ENCODE data around the gene AUNIP.
A peak's percentile ranks its signal among the peaks of the same experiment; 100 is the strongest.

Gene AUNIP

GRCh38 chr1:25807480-25808390 lies 51.5 kb downstream of the AUNIP start:
- no peak for DNase-seq

- no peak for DNase-seq
Measured at GRCh38 chr1:25806418-25806817, 52.8 kb downstream of the AUNIP start.

- DNase-seq = no peak
Measured at GRCh38 chr1:25805863-25806225, 53.4 kb downstream of the AUNIP start.

- no peak for DNase-seq
Measured at GRCh38 chr1:25804964-25805862, 54.0 kb downstream of the AUNIP start.

GRCh38 chr1:25804244-25804963 lies 54.9 kb downstream of the AUNIP start:
- no peak for DNase-seq

- DNase-seq = no peak
Measured at GRCh38 chr1:25803368-25803767, 55.9 kb downstream of the AUNIP start.

GRCh38 chr1:25802915-25803314 lies 56.3 kb downstream of the AUNIP start:
- no peak for DNase-seq

- no peak for DNase-seq
Measured at GRCh38 chr1:25800703-25801377, 58.4 kb downstream of the AUNIP start.

GRCh38 chr1:25799935-25800702 lies 59.1 kb downstream of the AUNIP start, which contains the start of gene SELENON:
Gene SELENON, plus strand, starts transcription at chr1:25800193. Its CDS starts 38 bp downstream, at chr1:25800231.
- no peak for DNase-seq

GRCh38 chr1:25799352-25799934 lies 59.8 kb downstream of the AUNIP start:
- DNase-seq = no peak

- no peak for DNase-seq
Measured at GRCh38 chr1:25798666-25799351, 60.4 kb downstream of the AUNIP start.

GRCh38 chr1:25797939-25798338 lies 61.3 kb downstream of the AUNIP start:
- no peak for DNase-seq

GRCh38 chr1:25796811-25797458 lies 62.3 kb downstream of the AUNIP start:
- peak; percentile 60 for DNase-seq

GRCh38 chr1:25795946-25796810 lies 63.1 kb downstream of the AUNIP start:
- no peak for DNase-seq

- DNase-seq = no peak
Measured at GRCh38 chr1:25795211-25795610, 64.0 kb downstream of the AUNIP start.

- DNase-seq = no peak
Measured at GRCh38 chr1:25794325-25794724, 64.9 kb downstream of the AUNIP start.

GRCh38 chr1:25793585-25794170 lies 65.6 kb downstream of the AUNIP start:
- no peak for DNase-seq

GRCh38 chr1:25792115-25792514 lies 67.1 kb downstream of the AUNIP start:
- DNase-seq = no peak

- DNase-seq = no peak
Measured at GRCh38 chr1:25790472-25790871, 68.8 kb downstream of the AUNIP start.
